OCI-LY3 (cell line): ENCODE data around the gene TRIM51G.
"Not testable (repeated sequence)": the region's sequence is repeated elsewhere in the genome, so short reads cannot be mapped to it uniquely, and the experiment has no call there.

ENCODE experiments used
- H2AFZ ChIP-seq: fragments of 200-600, 300-600 bp; shearing (Covaris generic); 2 replicates; pipeline ENCODE4 v1.6.0; 2014; ENCODE audit warnings: antibody characterized with exemption, low read depth, low read length
- H3K27ac ChIP-seq: fragments of 200-600, 300-600 bp; sonication (generic); 2 replicates; pipeline ENCODE4 v1.5.1; 2014; ENCODE audit warnings: mild to moderate bottlenecking, low read length, moderate library complexity, mixed read lengths
- H3K27me3 ChIP-seq: fragments of 200-600, 300-600 bp; sonication (generic); 2 replicates; pipeline ENCODE4 v1.6.1; 2014; ENCODE audit warnings: low read depth, low read length, mixed read lengths
- H3K36me3 ChIP-seq: fragments of 200-600, 300-600 bp; sonication (generic); replicated peaks from 2 replicates; pipeline ENCODE3; 2014; ENCODE audit warnings: low read depth, low read length, mixed read lengths
- H3K4me1 ChIP-seq: fragments of 300-600, 200-600 bp; sonication (generic); 2 replicates; pipeline ENCODE4 v1.6.1; 2014; ENCODE audit warnings: low read length, mixed read lengths
- H3K4me2 ChIP-seq: fragments of 200-600, 300-600 bp; sonication (generic); 2 replicates; pipeline ENCODE4 v1.6.1; 2014; ENCODE audit warnings: low read length, mixed read lengths
- H3K4me3 ChIP-seq: fragments of 300-600, 200-600 bp; sonication (generic); 2 replicates; pipeline ENCODE4 v1.5.1; 2014; ENCODE audit warnings: antibody characterized with exemption, mild to moderate bottlenecking, low read length, moderate library complexity
- H3K79me2 ChIP-seq: fragments of 300-600, 200-600 bp; shearing (Covaris generic); 2 replicates; pipeline ENCODE4 v1.6.1; 2014; ENCODE audit warnings: mild to moderate bottlenecking, low read length, mixed read lengths
- H3K9ac ChIP-seq: fragments of 300-600, 200-600 bp; shearing (Covaris generic); 2 replicates; pipeline ENCODE4 v1.6.0; 2014; ENCODE audit warnings: mild to moderate bottlenecking, low read length, moderate library complexity
- H3K9me3 ChIP-seq: fragments of 200-600, 300-600 bp; shearing (Covaris generic); 2 replicates; pipeline ENCODE4 v1.6.1; 2014; ENCODE audit warnings: low read length, mixed read lengths; ENCODE audit not compliant: insufficient read depth
- H4K20me1 ChIP-seq: fragments of 200-600, 300-600 bp; sonication (generic); 2 replicates; pipeline ENCODE4 v1.6.1; 2016; ENCODE audit warnings: low read length, mixed read lengths; ENCODE audit not compliant: insufficient read depth

Gene TRIM51G, protein sequence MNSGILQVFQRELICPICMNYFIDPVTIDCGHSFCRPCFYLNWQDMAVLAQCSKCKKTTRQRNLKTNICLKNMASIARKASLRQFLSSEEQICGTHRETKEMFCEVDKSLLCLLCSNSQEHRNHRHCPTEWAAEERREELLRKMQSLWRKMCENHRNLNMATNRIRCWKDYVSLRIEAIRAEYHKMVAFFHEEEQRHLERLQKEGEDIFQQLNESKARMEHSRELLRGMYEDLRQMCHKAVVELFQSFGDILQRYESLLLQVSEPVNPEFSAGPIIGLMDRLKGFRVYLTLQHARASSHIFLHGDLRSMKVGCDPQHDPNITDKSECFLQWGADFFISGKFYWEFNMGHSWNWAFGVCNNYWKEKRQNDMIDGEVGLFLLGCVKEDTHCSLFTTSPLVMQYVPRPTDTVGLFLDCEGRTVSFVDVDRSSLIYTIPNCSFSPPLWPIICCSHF

DNA sequence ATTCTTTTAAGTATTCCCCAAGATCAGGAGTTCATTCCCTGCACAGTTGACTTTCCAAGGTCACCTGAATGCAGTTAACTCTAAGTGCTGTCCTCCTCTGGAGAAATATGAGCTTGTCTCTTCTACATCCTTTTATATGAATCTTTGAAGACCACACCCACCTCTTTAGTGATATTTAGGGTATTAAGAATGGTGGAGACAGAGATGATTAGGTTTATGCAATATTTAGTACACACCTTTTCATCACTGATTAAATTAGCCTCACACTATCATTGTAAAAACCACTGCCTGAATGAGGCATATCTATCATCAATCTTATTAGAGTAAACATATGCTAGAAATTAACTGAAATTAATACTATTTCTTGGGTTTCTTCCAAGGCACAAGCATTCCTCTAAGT, at the start of gene TRIM51G:
TRIM51G (minus strand) TSS at position 101 of the 400 bp plus-strand sequence. CDS start 2,190 bp downstream, outside the sequence.
- H2AFZ ChIP-seq, H3K27me3 ChIP-seq, H3K79me2 ChIP-seq, H3K9ac ChIP-seq, H3K9me3 ChIP-seq, H3K36me3 ChIP-seq, H3K27ac ChIP-seq, H3K4me1 ChIP-seq, H4K20me1 ChIP-seq, H3K4me2 ChIP-seq, H3K4me3 ChIP-seq: not testable (repeated sequence)

DNA sequence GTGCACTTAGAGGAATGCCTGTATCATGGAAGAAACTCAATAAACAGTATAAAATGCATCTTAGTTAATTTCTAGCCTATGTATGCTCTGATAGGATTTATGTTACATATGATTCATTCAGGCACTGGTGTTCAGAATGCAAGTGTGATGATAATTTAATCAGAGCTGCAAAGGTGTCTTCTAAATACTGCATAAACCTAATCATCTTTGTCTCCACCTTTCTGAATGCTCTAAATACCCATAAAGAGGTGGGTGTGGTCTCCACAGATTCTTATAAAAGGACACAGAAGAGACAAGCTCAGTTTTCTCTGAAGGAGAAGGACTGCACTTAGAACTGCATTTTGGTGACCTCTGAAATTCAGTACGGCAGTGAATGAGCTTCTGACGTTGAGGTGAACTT, 44.8 kb upstream of the TRIM51G start, which contains the start of gene TRIM49B:
TRIM49B (plus strand) TSS at position 301 of the 400 bp plus-strand sequence. CDS start 2,777 bp downstream, outside the sequence.
- not testable (repeated sequence) for H3K4me2 ChIP-seq

GRCh38 chr11:48968592-48968991, 15.1 kb downstream of the TRIM51G start:
- H3K9ac ChIP-seq, H3K36me3 ChIP-seq, H3K4me1 ChIP-seq, H4K20me1 ChIP-seq, H3K79me2 ChIP-seq, H3K4me2 ChIP-seq, H2AFZ ChIP-seq, H3K27me3 ChIP-seq, H3K9me3 ChIP-seq, H3K4me3 ChIP-seq, H3K27ac ChIP-seq: not testable (repeated sequence)

More for the DNA sequence above, 44.8 kb upstream of the TRIM51G start, which contains the start of gene TRIM49B:
- not testable (repeated sequence) for H2AFZ ChIP-seq, H3K27ac ChIP-seq, H3K4me1 ChIP-seq, H3K9ac ChIP-seq, H3K79me2 ChIP-seq, H3K36me3 ChIP-seq, H3K9me3 ChIP-seq, H3K27me3 ChIP-seq, H3K4me3 ChIP-seq, H4K20me1 ChIP-seq

DNA sequence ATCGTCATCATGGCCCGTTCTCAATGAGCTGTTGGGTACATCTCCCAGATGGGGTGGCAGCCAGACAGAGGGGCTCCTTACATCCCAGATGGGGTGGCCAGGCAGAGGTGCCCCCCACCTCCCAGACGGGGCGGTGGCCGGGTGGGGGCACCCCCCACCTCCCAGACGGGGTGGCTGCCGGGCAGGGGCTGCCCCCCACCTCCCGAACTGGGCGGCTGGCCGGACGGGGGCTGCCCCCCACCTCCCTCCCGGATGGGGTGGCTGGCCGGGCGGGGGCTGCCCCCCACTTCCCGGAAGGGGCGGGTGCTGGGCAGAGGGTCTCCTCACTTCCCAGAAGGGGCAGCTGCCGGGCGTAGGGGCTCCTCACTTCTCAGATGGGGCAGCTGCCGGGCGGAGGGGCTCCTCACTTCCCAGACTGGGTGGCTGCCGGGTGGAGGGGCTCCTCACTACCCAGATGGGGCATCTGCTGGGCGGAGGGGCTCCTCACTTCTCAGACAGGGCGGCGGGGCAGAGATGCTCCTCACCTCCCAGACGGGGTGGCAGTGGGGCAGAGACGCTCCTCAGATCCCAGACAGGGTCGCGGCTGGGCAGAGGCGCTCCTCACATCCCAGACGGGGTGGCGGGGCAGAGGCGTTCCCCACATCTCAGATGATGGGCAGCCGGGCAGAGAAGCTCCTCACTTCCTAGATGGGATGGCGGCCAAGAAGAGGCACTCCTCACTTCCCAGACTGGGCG, 28.2 kb downstream of the TRIM51G start:
- Histone ChIP-seq H3K4me1 (peaks cover 21% of the 10 kb centered on the region), H3K27ac (peak overlapping the region; percentile 83)
- H4K20me1 ChIP-seq, H3K27me3 ChIP-seq, H3K36me3 ChIP-seq, H3K9ac ChIP-seq, H3K79me2 ChIP-seq, H2AFZ ChIP-seq, H3K9me3 ChIP-seq, H3K4me2 ChIP-seq, H3K4me3 ChIP-seq: not testable (repeated sequence)

DNA sequence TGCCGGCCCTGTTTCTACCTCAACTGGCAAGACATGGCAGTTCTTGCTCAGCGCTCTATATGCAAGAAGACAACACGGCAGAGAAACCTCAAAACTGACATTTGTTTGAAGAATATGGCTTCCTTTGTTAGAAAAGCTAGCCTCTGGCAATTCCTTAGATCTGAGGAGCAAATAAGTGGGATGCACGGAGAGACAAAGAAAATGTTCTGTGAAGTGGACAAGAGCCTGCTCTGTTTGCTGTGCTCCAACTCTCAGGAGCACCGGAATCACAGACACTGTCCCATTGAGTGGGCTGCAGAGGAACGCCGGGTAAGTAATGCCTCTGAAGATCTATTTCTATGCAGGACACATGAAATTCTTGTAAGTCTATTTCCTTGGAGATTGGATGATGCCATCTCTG, 37.9 kb downstream of the TRIM51G start:
- not testable (repeated sequence) for H3K4me2 ChIP-seq, H3K4me3 ChIP-seq, H3K36me3 ChIP-seq, H3K9ac ChIP-seq, H3K79me2 ChIP-seq, H3K27ac ChIP-seq, H3K27me3 ChIP-seq, H2AFZ ChIP-seq, H4K20me1 ChIP-seq, H3K9me3 ChIP-seq
- peaks cover 11% of the 10 kb centered on the region; the same call in 1 of the 2 replicates for H3K4me1 ChIP-seq
